Natural killer cell treated with Interleukin-12 subunit alpha and Interleukin-12 subunit beta and Interleukin-15 and Interleukin-18, amount 100 ng/mL, for 72 hours (primary cell): ENCODE data around the gene TRIM47. TPM values are rescaled to one million over a fixed set of nuclear protein-coding genes. Genes with fewer than 3 reads are reported as not detected.

Experiments
- ATAC-seq, 2 donors: fragments of 150-1000 bp; cut with Tn5 transposase in 1 of 2; sonication (Bioruptor Pico), chemical (Tn5 transposase) in 1 of 2; 2 replicates each; pipeline ENCODE4 v1.10.0; 2021
- DNase-seq: peaks from one replicate; pipeline ENCODE4 v3.0.0; 2022; ENCODE audit warnings: low spot score
- H3K27ac Mint-ChIP-seq, 2 donors: 1 replicate in 1 of 2; 2 replicates in 1 of 2; pipeline ENCODE4 v1.8.0; 2022; ENCODE audit warnings: mixed read lengths in 2 of 2, mild to moderate bottlenecking in 1 of 2, moderate library complexity in 1 of 2
- H3K27me3 Mint-ChIP-seq, 2 donors: 1 replicate in 1 of 2; 2 replicates in 1 of 2; pipeline ENCODE4 v1.8.0; 2022; ENCODE audit warnings: mixed read lengths in 2 of 2
- H3K36me3 Mint-ChIP-seq: one replicate; pipeline ENCODE4 v1.8.0; 2022; ENCODE audit warnings: mixed read lengths
- H3K4me1 Mint-ChIP-seq, 2 donors: 1 replicate in 1 of 2; 2 replicates in 1 of 2; pipeline ENCODE4 v1.8.0; 2022; ENCODE audit warnings: low read depth in 2 of 2, mixed read lengths in 2 of 2, mild to moderate bottlenecking in 1 of 2
- H3K4me3 Mint-ChIP-seq: one replicate; pipeline ENCODE4 v1.8.0; 2022; ENCODE audit warnings: mixed read lengths
- H3K9me3 Mint-ChIP-seq: 2 replicates; pipeline ENCODE4 v1.8.0; 2022; ENCODE audit warnings: mixed read lengths
- total RNA-seq, 2 donors: library from RNA; stranded (reverse); gene quantifications; one replicate each; pipeline ENCODE4 v1.2.3, GENCODE V29; 2022

Gene TRIM47
- total RNA-seq, 2 donors from 2014 or later, result 1.6 to 2.1 TPM

DNA sequence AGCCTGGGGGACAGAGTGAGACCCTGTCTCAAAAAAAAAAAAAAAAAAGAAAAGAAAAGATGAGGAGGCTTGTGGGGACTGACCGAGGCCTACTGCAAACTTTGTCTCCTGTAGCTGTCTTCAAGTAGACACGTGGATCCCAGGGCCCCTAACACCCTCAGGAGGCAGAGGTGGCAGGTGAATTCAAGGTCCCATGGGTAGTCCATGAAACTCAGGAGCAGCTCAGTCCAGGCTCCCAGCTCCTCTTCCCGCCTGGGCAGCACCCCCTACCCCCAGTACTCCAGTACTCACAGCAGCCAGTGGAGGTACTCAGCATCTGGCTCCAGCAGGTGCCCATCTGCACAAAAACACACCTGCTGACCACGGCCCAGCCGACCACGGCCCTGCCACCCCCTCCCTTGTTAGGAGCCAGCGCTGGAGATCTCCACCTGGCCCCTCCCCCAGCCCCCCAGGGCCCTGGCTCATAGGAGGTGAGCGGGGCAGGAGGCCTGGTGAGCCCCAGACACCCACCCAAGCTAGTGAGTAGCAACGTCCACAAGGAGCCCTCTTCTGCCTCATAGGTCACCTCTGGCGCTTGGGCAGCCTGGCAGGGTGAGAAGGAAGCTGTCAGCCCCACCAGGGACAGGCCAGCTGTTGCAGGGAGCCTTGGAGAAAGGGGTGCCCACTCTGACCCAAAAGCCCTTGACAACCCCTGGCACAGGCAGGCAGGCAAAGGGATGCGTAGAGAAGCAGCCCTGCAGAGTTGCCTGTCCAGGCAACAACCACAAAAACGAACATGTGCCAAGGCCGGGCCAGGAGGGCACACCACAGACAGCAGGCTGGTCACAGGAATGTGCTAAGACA lies 22.5 kb upstream of the TRIM47 start:
- H3K9me3 Mint-ChIP-seq, result no peaks in the 10 kb centered on the region
- H3K27me3 Mint-ChIP-seq, result no peaks in the 10 kb centered on the region
- ATAC-seq, result no peak
- no peak overlapping the region for H3K4me3 Mint-ChIP-seq
- H3K27ac Mint-ChIP-seq, result no peak overlapping the region
- peaks cover 5 to 13% of the 10 kb centered on the region in 2 donors for H3K4me1 Mint-ChIP-seq
- DNase-seq, result no peak
- no peaks in the 10 kb centered on the region for H3K36me3 Mint-ChIP-seq

- no peak for ATAC-seq
- no peaks in the 10 kb centered on the region for H3K27me3 Mint-ChIP-seq
Observed at GRCh38 chr17:75899767-75900468, 21.5 kb upstream of the TRIM47 start.

DNA sequence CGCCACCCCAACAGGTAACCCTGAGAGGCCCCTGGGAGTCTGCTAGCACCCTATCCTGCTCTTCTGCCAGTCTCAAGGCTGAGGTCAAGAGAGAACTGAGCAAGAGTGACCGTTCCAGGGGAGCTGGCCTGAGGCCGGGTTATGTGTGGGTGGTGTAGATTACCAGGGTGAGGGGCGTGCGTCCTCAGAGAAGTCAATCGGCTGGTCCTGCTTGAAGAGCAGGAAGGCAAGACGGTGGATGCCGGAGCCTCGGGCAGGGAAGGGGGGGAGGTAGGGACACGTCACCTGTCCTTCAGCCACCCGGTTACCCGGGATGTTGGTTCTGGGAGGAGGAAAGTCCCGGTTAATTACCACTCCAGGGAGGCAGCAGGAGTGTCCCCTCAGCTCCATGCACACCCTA lies 21.0 kb upstream of the TRIM47 start:
- DNase-seq (no peak), ATAC-seq (no peak)
- Mint-ChIP-seq H3K27me3 (no peaks in the 10 kb centered on the region), H3K4me3 (no peak overlapping the region), H3K9me3 (no peaks in the 10 kb centered on the region), H3K27ac (no peak overlapping the region), H3K36me3 (no peaks in the 10 kb centered on the region), H3K4me1 (peaks cover 16 to 22% of the 10 kb centered on the region in 2 donors)

More at GRCh38 chr17:75899767-75900468, 21.5 kb upstream of the TRIM47 start:
- no peak for DNase-seq
- no peaks in the 10 kb centered on the region for H3K9me3 Mint-ChIP-seq
- H3K36me3 Mint-ChIP-seq, result no peaks in the 10 kb centered on the region
- H3K27ac Mint-ChIP-seq, result no peak overlapping the region
- H3K4me3 Mint-ChIP-seq, result no peak overlapping the region
- H3K4me1 Mint-ChIP-seq, result peaks cover 15 to 20% of the 10 kb centered on the region in 2 donors

DNA sequence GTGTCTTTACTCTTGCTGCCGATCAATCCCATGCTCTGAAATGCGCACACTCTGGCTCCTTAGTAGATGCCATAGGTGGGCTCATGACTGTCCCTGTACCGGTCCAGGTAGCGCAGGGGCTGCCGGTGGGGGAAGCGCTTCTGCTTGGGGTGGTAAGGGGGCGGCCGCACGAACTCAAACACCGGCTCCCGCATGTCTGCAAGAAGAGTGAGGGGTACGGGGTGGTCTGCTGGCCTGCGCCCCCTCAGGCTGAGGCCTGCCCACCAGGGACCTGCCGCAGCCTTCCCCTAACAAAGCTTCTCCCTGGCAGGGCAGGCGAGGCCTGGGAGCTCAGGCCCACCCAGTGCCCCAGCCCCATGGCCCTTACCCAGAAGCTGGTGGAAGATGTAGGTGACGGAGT lies 20.4 kb upstream of the TRIM47 start:
- DNase-seq (no peak), ATAC-seq (no peak)
- Mint-ChIP-seq H3K27me3 (no peaks in the 10 kb centered on the region), H3K27ac (no peak overlapping the region), H3K4me3 (no peak overlapping the region), H3K4me1 (peaks cover 22 to 25% of the 10 kb centered on the region in 2 donors), H3K9me3 (no peaks in the 10 kb centered on the region), H3K36me3 (no peaks in the 10 kb centered on the region)

- peaks cover 25 to 26% of the 10 kb centered on the region in 2 donors for H3K4me1 Mint-ChIP-seq
- no peaks in the 10 kb centered on the region for H3K36me3 Mint-ChIP-seq
- no peaks in the 10 kb centered on the region for H3K27me3 Mint-ChIP-seq
- H3K27ac Mint-ChIP-seq, result peak overlapping the region; percentile 56 to 77
- no peak overlapping the region for H3K4me3 Mint-ChIP-seq
- ATAC-seq, result no peak
- no peaks in the 10 kb centered on the region for H3K9me3 Mint-ChIP-seq
- DNase-seq, result no peak
Observed at GRCh38 chr17:75898065-75898464, 19.7 kb upstream of the TRIM47 start.

DNA sequence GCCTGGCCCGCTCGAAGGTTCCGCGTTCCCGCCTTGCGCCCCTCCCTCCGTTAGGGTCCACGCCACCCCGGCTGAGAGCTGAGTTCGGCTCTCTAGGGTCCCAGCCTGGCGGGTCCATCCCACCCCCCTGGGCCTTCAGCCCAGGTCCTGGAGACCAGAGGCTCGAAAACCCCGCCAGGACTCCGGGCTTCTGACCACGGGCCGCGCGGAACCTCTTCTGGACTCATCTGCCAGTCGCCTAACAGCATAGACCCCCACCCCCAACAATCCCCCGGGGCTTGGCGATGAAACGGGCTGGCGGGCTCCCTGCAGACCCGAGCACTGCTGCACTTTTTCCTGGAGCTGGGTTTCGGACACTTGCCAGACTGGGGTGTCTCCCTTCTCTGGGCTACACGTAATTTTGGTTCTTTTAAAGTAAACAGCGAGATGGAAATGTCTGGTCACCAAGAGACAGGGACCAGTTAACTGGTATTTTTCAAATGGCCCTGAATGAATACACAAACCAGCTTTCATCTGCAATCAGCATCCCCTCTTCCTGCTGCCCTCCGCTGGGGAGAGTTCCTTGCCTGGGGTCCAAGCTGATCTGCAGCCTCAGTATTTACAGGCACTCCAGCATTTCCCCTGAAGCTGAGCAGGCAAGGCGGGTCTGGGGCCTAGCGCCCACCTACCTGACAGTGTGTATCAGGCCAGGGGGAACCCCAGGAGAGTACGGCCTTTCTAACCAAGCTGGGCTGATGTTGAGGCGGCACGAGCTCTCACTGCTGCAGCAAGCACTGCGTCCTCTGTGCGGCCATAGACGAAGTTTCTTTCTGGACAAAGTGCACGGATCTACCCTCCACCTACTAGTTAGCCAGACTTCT lies 19.0 kb upstream of the TRIM47 start:
- no peaks in the 10 kb centered on the region for H3K9me3 Mint-ChIP-seq
- H3K4me1 Mint-ChIP-seq, result peaks cover 25 to 26% of the 10 kb centered on the region in 2 donors
- no peak for ATAC-seq
- H3K36me3 Mint-ChIP-seq, result no peaks in the 10 kb centered on the region
- H3K4me3 Mint-ChIP-seq, result peak overlapping the region; percentile 93
- DNase-seq, result no peak
- peak overlapping the region; percentile 56 to 77 for H3K27ac Mint-ChIP-seq
- no peaks in the 10 kb centered on the region for H3K27me3 Mint-ChIP-seq

- peak; percentile 90 to 91 for ATAC-seq
- peak within 1 kb of the TSS; percentile 93 for H3K4me3 Mint-ChIP-seq
- no peaks in the 10 kb centered on the region for H3K36me3 Mint-ChIP-seq
- no peaks in the 10 kb centered on the region for H3K27me3 Mint-ChIP-seq
- no peaks in the 10 kb centered on the region for H3K9me3 Mint-ChIP-seq
- peaks cover 25 to 26% of the 10 kb centered on the region in 2 donors for H3K4me1 Mint-ChIP-seq
- peak within 1 kb of the TSS; percentile 82 to 90 for H3K27ac Mint-ChIP-seq
- DNase-seq, result peak; percentile 89
Observed at GRCh38 chr17:75896415-75897159, 18.2 kb upstream of the TRIM47 start, which contains the start of gene TRIM65. Gene TRIM65 (minus strand): TSS chr17:75896951. CDS start chr17:75896937, 14 bp downstream.

GRCh38 chr17:75895370-75896155 lies 17.2 kb upstream of the TRIM47 start:
- Mint-ChIP-seq H3K4me1 (peaks cover 25 to 26% of the 10 kb centered on the region in 2 donors), H3K9me3 (no peaks in the 10 kb centered on the region), H3K4me3 (peak overlapping the region; percentile 93), H3K27ac (peak overlapping the region; percentile 82 to 90), H3K36me3 (no peaks in the 10 kb centered on the region), H3K27me3 (no peaks in the 10 kb centered on the region)
- ATAC-seq, result no peak
- peak; percentile 55 for DNase-seq

DNA sequence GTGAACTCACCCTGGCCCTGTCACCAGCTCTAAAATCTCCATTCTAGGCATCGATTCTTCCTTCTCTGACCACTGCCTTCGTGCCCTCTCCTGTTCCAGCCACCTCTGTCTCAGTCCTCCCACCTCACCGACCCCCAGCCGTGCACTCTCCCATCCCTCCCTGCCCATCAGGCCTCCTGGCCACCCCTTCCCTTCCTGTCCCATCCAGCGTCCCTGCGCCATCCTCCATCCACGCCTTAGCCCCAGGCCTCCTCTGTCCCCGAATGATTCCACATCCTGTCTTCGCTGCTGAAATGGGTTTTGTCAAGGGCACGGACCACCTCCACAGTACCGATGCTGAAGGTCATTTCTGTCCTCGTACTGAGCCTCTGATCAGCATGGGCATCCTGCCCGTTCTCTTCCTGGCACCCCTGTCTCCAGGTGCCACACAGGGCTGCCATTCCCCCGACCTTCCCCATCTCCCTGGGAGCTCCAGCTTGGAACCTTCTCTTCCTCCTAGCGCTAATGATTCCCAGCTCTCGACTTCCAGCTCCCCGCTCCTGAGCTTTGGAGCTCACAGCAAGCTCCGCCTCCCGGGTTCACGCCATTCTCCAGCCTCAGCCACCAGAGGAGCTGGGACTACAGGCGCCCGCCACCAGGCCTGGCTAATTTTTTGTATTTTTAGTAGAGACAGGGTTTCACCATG lies 15.8 kb upstream of the TRIM47 start:
- DNase-seq (no peak), ATAC-seq (no peak)
- Mint-ChIP-seq H3K36me3 (no peaks in the 10 kb centered on the region), H3K4me1 (peaks cover 25 to 26% of the 10 kb centered on the region in 2 donors), H3K9me3 (no peaks in the 10 kb centered on the region), H3K27me3 (no peaks in the 10 kb centered on the region), H3K4me3 (peak overlapping the region; percentile 33), H3K27ac (peak overlapping the region; percentile 12 to 90)

DNA sequence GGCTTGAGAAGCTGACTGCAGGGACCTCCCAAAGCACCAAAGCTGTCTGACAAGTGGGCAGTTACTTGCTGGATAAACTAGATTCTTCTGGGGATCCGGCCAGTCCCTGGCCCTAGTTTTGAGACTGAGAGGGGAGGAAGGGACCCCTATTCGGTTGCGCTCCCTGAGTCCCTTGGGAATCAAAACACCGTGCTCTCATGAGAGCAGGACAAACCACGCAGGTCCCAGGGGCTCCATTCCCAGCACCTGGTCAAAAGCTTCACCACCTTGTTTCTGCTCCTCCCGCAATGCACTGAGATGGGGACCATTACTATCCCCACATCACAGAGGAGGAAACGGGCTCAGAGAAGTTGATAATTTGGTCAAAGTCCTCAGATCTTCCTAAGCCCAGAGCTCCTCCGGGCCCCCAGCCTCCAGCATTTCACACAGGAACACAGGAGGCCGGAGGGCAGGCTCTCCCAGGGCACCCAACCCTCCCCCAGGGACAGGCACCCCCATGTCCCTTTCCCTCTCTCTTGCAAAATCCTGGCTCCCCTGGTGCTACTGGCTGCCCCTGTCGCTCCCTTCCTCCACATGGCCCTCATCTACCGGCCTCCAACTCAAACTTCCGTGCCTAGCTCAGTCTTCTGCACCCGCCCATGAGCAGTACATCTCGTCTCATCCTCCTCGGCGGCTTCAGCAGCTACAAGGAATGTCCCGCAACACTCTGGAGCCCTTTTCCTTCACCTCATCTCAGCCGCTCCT lies 15.1 kb upstream of the TRIM47 start:
- DNase-seq (no peak), ATAC-seq (no peak)
- peak overlapping the region; percentile 33 for H3K4me3 Mint-ChIP-seq
- H3K36me3 Mint-ChIP-seq, result no peaks in the 10 kb centered on the region
- H3K27me3 Mint-ChIP-seq, result no peaks in the 10 kb centered on the region
- H3K9me3 Mint-ChIP-seq, result no peaks in the 10 kb centered on the region
- H3K27ac Mint-ChIP-seq, result peak overlapping the region; percentile 12 to 90
- H3K4me1 Mint-ChIP-seq, result peaks cover 25 to 26% of the 10 kb centered on the region in 2 donors

DNA sequence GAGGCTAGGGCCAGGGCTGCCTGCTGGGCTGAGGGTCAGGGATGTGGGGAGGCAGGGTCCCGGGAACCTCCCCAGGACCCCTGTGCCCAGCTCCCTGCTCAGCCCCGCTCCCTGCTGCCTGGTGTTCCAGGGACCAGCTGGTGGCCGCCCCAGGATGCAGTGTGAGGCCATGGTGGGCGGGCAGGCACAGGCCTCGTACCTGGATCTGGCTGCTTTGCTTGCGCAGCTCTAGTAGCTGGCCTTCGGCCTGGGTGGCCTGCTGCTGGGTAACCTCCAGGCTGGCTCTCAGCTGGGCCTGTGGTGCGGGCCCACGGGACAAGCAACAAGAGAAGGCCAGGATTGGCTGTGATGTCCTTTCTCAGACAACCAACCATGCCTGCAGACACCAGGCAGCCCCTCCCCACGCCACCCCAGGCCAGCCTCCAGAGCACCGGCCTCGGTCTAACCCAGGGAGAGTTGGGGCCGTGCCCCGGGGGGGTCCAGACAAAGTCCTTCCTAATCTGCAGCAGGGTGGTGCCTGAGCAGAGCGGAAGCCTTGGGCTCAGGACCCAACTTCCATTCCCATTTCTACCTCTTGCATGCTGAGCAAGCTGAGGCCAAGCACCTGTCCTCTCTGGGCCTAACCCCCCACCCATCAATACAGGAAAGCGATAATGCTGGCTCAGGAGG lies 14.3 kb upstream of the TRIM47 start:
- Mint-ChIP-seq H3K9me3 (no peaks in the 10 kb centered on the region), H3K36me3 (no peaks in the 10 kb centered on the region), H3K27ac (no peak overlapping the region), H3K4me3 (no peak overlapping the region), H3K27me3 (no peaks in the 10 kb centered on the region), H3K4me1 (peaks cover 25% of the 10 kb centered on the region in 2 donors)
- DNase-seq, result peak; percentile 57
- ATAC-seq, result no peak
